MM.1S (cell line): ENCODE measurements around the gene TSPAN9.

Experiments used
- DNase-seq: peaks from one replicate; pipeline ENCODE4 v3.0.0-alpha.2; 2015
- H2AFZ ChIP-seq: fragments of 300-600 bp; sonication (generic); 2 replicates; pipeline ENCODE4 v1.6.0; 2016; ENCODE audit warnings: antibody characterized with exemption, low read length
- H3F3A ChIP-seq: fragments of 300-600 bp; sonication (generic); 2 replicates; pipeline ENCODE4 v1.6.1; 2016; ENCODE audit warnings: mild to moderate bottlenecking, antibody characterized with exemption, low read length, moderate library complexity, mixed read lengths; ENCODE audit not compliant: insufficient read depth
- H3K27ac ChIP-seq: fragments of 300-600 bp; sonication (generic); 2 replicates; pipeline ENCODE4 v1.5.1; 2016; ENCODE audit warnings: mild to moderate bottlenecking, low read length
- H3K27me3 ChIP-seq: fragments of 300-600 bp; sonication (generic); replicated peaks from 2 replicates; pipeline ENCODE4 v1.6.0; 2016; ENCODE audit warnings: low read length; ENCODE audit not compliant: insufficient read depth
- H3K36me3 ChIP-seq: fragments of 300-600 bp; sonication (generic); replicated peaks from 2 replicates; pipeline ENCODE4 v1.6.1; 2016; ENCODE audit warnings: mild to moderate bottlenecking, low read length, mixed read lengths; ENCODE audit not compliant: insufficient read depth
- H3K4me1 ChIP-seq: fragments of 300-600 bp; sonication (generic); 2 replicates; pipeline ENCODE4 v1.6.1; 2016; ENCODE audit warnings: low read length, mixed read lengths
- H3K4me2 ChIP-seq: fragments of 300-600 bp; sonication (generic); 2 replicates; pipeline ENCODE4 v1.6.0; 2016; ENCODE audit warnings: low read depth, low read length
- H3K4me3 ChIP-seq: fragments of 300-600 bp; sonication (generic); 2 replicates; pipeline ENCODE4 v1.5.1; 2016; ENCODE audit warnings: low read length, mixed read lengths
- H3K79me2 ChIP-seq: fragments of 300-600 bp; sonication (generic); 2 replicates; pipeline ENCODE4 v1.6.1; 2016; ENCODE audit warnings: mixed run types, low read length, mixed read lengths
- H3K9ac ChIP-seq: fragments of 300-600 bp; sonication (generic); 2 replicates; pipeline ENCODE4 v1.6.1; 2016; ENCODE audit warnings: low read length, mixed read lengths
- H3K9me2 ChIP-seq: fragments of 300-600 bp; sonication (generic); replicated peaks from 2 replicates; pipeline ENCODE4 v1.6.1; 2016; ENCODE audit warnings: mild to moderate bottlenecking, low read length, mixed read lengths; ENCODE audit not compliant: insufficient read depth
- H3K9me3 ChIP-seq: fragments of 300-600 bp; sonication (generic); replicated peaks from 2 replicates; pipeline ENCODE4 v1.6.1; 2016; ENCODE audit warnings: mild to moderate bottlenecking, low read length, mixed read lengths; ENCODE audit not compliant: insufficient read depth
- H4K20me1 ChIP-seq: fragments of 300-600 bp; sonication (generic); 2 replicates; pipeline ENCODE4 v1.6.1; 2016; ENCODE audit warnings: mild to moderate bottlenecking, low read length, moderate library complexity, mixed read lengths; ENCODE audit not compliant: insufficient read depth
- CTCF ChIP-seq: fragments of 300-600 bp; sonication (generic); IDR thresholded peaks from 2 replicates; pipeline ENCODE4 v1.5.1; 2016; ENCODE audit warnings: antibody characterized with exemption, low read length, mixed read lengths
- EZH2 ChIP-seq: fragments of 300-600 bp; sonication (generic); optimal IDR thresholded peaks from 2 replicates; pipeline ENCODE3; 2017; ENCODE audit warnings: low read depth, mild to moderate bottlenecking, antibody characterized with exemption, low read length, mixed read lengths
- EZH2phosphoT487 ChIP-seq: fragments of 300-600 bp; sonication (generic); IDR thresholded peaks from 2 replicates; pipeline ENCODE4 v1.6.1; 2018; ENCODE audit warnings: antibody characterized with exemption, low read length

TSPAN9 gene

GRCh38 chr12:3091382-3092241 is 14.4 kb downstream of the TSPAN9 start:
- Histone ChIP-seq H3K9ac (no peak overlapping the region), H3K4me2 (no peak overlapping the region), H3K4me1 (no peaks in the 10 kb centered on the region), H3K9me2 (no peaks in the 10 kb centered on the region), H3K4me3 (no peak overlapping the region), H3K36me3 (no peaks in the 10 kb centered on the region), H3K27me3 (peaks cover 52% of the 10 kb centered on the region), H3K79me2 (no peaks in the 10 kb centered on the region), H4K20me1 (no peaks in the 10 kb centered on the region), H2AFZ (no peak overlapping the region), H3K27ac (no peak overlapping the region), H3F3A (no peaks in the 10 kb centered on the region), H3K9me3 (no peaks in the 10 kb centered on the region)
- TF ChIP-seq EZH2phosphoT487 (no peak), EZH2 (no peak), CTCF (no peak)
- no peak for DNase-seq

- no peaks in the 10 kb centered on the region for H3K4me1 ChIP-seq
Observed at GRCh38 chr12:3092764-3093163, 15.6 kb downstream of the TSPAN9 start.

GRCh38 chr12:3097186-3097804 is 20.1 kb downstream of the TSPAN9 start:
- no peaks in the 10 kb centered on the region for H3K79me2 ChIP-seq
- 0 out of 2 replicates have a peak overlapping the region, but pooled peaks have one; percentile 9 for H3K4me2 ChIP-seq
- TF ChIP-seq CTCF = no peak
- no peak for TF ChIP-seq EZH2
- TF ChIP-seq EZH2phosphoT487 = no peak
- no peaks in the 10 kb centered on the region for H4K20me1 ChIP-seq
- no peaks in the 10 kb centered on the region for H3K9me2 ChIP-seq
- no peak for DNase-seq
- H3K27ac ChIP-seq = no peak overlapping the region
- no peak overlapping the region for H2AFZ ChIP-seq
- H3F3A ChIP-seq = no peaks in the 10 kb centered on the region
- H3K9ac ChIP-seq = no peak overlapping the region
- no peaks in the 10 kb centered on the region for H3K36me3 ChIP-seq
- no peak overlapping the region for H3K4me3 ChIP-seq
- peaks cover 80% of the 10 kb centered on the region for H3K27me3 ChIP-seq
- H3K9me3 ChIP-seq = no peaks in the 10 kb centered on the region
- no peaks in the 10 kb centered on the region for H3K4me1 ChIP-seq

More at GRCh38 chr12:3092764-3093163, 15.6 kb downstream of the TSPAN9 start:
- TF ChIP-seq CTCF (no peak), EZH2 (no peak), EZH2phosphoT487 (no peak)
- Histone ChIP-seq H3K4me2 (no peak overlapping the region), H3K27me3 (peaks cover 61% of the 10 kb centered on the region), H3K9ac (no peak overlapping the region), H3K9me2 (no peaks in the 10 kb centered on the region), H3K79me2 (no peaks in the 10 kb centered on the region), H3K4me3 (no peak overlapping the region), H3K9me3 (no peaks in the 10 kb centered on the region), H3F3A (no peaks in the 10 kb centered on the region), H3K27ac (no peak overlapping the region), H3K36me3 (no peaks in the 10 kb centered on the region), H4K20me1 (no peaks in the 10 kb centered on the region), H2AFZ (no peak overlapping the region)
- no peak for DNase-seq
